GM10847 (cell line): ENCODE data around the gene HPX.

ENCODE experiments used
- POLR2A ChIP-seq: IDR thresholded peaks from 2 replicates; pipeline ENCODE4 v1.6.1; 2011; ENCODE audit not compliant: insufficient read length; ENCODE audit errors: extremely low read depth

The HPX gene

GRCh38 chr11:6440906-6441358 lies at the start of gene HPX:
HPX (minus strand) TSS chr11:6440987; CDS start chr11:6440963, 24 bp downstream.
- no peak for TF ChIP-seq POLR2A

- TF ChIP-seq POLR2A, result no peak
Measured at GRCh38 chr11:6489306-6489705, 48.5 kb upstream of the HPX start.

- no peak for TF ChIP-seq POLR2A
Measured at GRCh38 chr11:6488821-6489220, 48.0 kb upstream of the HPX start.

- TF ChIP-seq POLR2A, result no peak
Measured at GRCh38 chr11:6488342-6488741, 47.6 kb upstream of the HPX start.

GRCh38 chr11:6486938-6487337 lies 46.2 kb upstream of the HPX start:
- TF ChIP-seq POLR2A, result no peak

GRCh38 chr11:6486256-6486655 lies 45.5 kb upstream of the HPX start:
- TF ChIP-seq POLR2A, result no peak

- TF ChIP-seq POLR2A, result no peak
Measured at GRCh38 chr11:6485661-6486060, 44.9 kb upstream of the HPX start.

- TF ChIP-seq POLR2A, result no peak
Measured at GRCh38 chr11:6483015-6483414, 42.2 kb upstream of the HPX start.

- no peak for TF ChIP-seq POLR2A
Measured at GRCh38 chr11:6482441-6482840, 41.7 kb upstream of the HPX start.

GRCh38 chr11:6481924-6482275 lies 41.1 kb upstream of the HPX start:
- no peak for TF ChIP-seq POLR2A

- TF ChIP-seq POLR2A, result peak; percentile 90
Measured at GRCh38 chr11:6481012-6481923, 40.5 kb upstream of the HPX start, which contains the start of the genes ARFIP2 and TIMM10B. ARFIP2 (minus strand) TSS chr11:6481331; CDS start chr11:6480421, 910 bp downstream. TIMM10B (plus strand) TSS chr11:6481501; CDS start chr11:6481517, 16 bp downstream.

- TF ChIP-seq POLR2A, result no peak
Measured at GRCh38 chr11:6480299-6480914, 39.6 kb upstream of the HPX start.

- TF ChIP-seq POLR2A, result no peak
Measured at GRCh38 chr11:6476571-6476970, 35.8 kb upstream of the HPX start.

- no peak for TF ChIP-seq POLR2A
Measured at GRCh38 chr11:6475936-6476335, 35.1 kb upstream of the HPX start.

GRCh38 chr11:6474806-6475500 lies 34.2 kb upstream of the HPX start:
- TF ChIP-seq POLR2A, result no peak

- no peak for TF ChIP-seq POLR2A
Measured at GRCh38 chr11:6474413-6474792, 33.6 kb upstream of the HPX start.
